GM12878 (cell line): ENCODE data around the gene HEATR1. TPM values are rescaled to one million over a fixed set of nuclear protein-coding genes. Genes with fewer than 3 reads are reported as not detected.

ENCODE experiments used
- ATAC-seq: fragments of 200-7000 bp; cut with Tn5 transposase; 3 replicates; pipeline ENCODE4 v1.9.1; 2020; ENCODE audit warnings: mild to moderate bottlenecking, moderate library complexity
- BruUV-seq: library from RNA; stranded (reverse); fragments of 400-500 nt; replicated peaks from 2 replicates; lab custom pipeline; 2021; lab: Mats Ljungman, UMichigan
- CTCF ChIA-PET: fragments of 300-600 bp; sonication (Branson Sonifier 250); formaldehyde crosslinking; extraction: SDS; loops from one replicate; lab custom pipeline; 2021; ENCODE audit warnings: inconsistent platforms; lab: Yijun Ruan, JAX
- POLR2A ChIA-PET: fragments of 350-600 bp; formaldehyde crosslinking; extraction: SDS; loops from one replicate; lab custom pipeline; 2021; ENCODE audit warnings: inconsistent platforms; lab: Charles Lee
- RAD21 ChIA-PET: fragments of 300-600 bp; sonication (Branson Sonifier 250); formaldehyde crosslinking; loops from one replicate; lab custom pipeline; 2023; ENCODE audit warnings: antibody characterized with exemption; ENCODE audit not compliant: unreplicated experiment; lab: Charles Lee
- SMC1A ChIA-PET: fragments of 300-600 bp; sonication (Branson Sonifier 250); formaldehyde crosslinking; loops from one replicate; lab custom pipeline; 2023; ENCODE audit not compliant: unreplicated experiment, uncharacterized antibody; lab: Charles Lee
- DNase-seq: peaks from one replicate; pipeline ENCODE4 v3.0.0-alpha.2; 2011; ENCODE audit warnings: low read depth, low spot score
- FAIRE-seq: peaks from 3 replicates; lab custom pipeline; 2011; peaks lifted over from hg19 to GRCh38; lab: Jason Lieb, UNC
- H2AFZ ChIP-seq: 2 replicates; pipeline ENCODE4 v1.6.0; 2011; ENCODE audit warnings: low read depth, low read length, control low read depth; ENCODE audit not compliant: control insufficient read depth
- H3K27ac ChIP-seq: 2 replicates; pipeline ENCODE4 v1.5.1; 2011; ENCODE audit warnings: control low read depth; ENCODE audit not compliant: control insufficient read depth, insufficient read depth
- H3K27me3 ChIP-seq, 2 experiments: replicated peaks in 1 of 2; 2 replicates each; pipeline versions ENCODE4 v1.6.0 to v1.6.1; 2011; ENCODE audit warnings: low read length in 1 of 2; ENCODE audit not compliant: control insufficient read depth in 2 of 2, insufficient read depth in 2 of 2
- H3K36me3 ChIP-seq, 2 experiments: 2 replicates each; pipeline ENCODE4 v1.5.1; 2011; ENCODE audit warnings: low read length in 1 of 2; ENCODE audit not compliant: control insufficient read depth in 2 of 2, insufficient read depth in 2 of 2
- H3K4me1 ChIP-seq: 2 replicates; pipeline ENCODE4 v1.6.1; 2011; ENCODE audit warnings: mild to moderate bottlenecking, low read length, moderate library complexity, mixed read lengths; ENCODE audit not compliant: control insufficient read depth, insufficient read depth
- H3K4me2 ChIP-seq: 2 replicates; pipeline ENCODE4 v1.6.0; 2011; ENCODE audit warnings: control low read depth; ENCODE audit not compliant: control insufficient read depth, insufficient read depth
- H3K4me3 ChIP-seq: fragments of 200-600 bp; sonication (generic); 2 replicates; pipeline ENCODE4 v1.5.1; 2016
- H3K79me2 ChIP-seq: 2 replicates; pipeline ENCODE4 v1.6.0; 2011; ENCODE audit warnings: low read length; ENCODE audit not compliant: control insufficient read depth, insufficient read depth
- H3K9ac ChIP-seq: 2 replicates; pipeline ENCODE4 v1.8.0; 2011; ENCODE audit warnings: low read length, control low read depth, mixed read lengths; ENCODE audit not compliant: control insufficient read depth, insufficient read depth
- H3K9me3 ChIP-seq: replicated peaks from 3 replicates; pipeline ENCODE4 v1.5.1; 2011; ENCODE audit warnings: mild to moderate bottlenecking, low read length; ENCODE audit not compliant: control insufficient read depth, insufficient read depth
- H4K20me1 ChIP-seq: 2 replicates; pipeline ENCODE4 v1.6.0; 2011; ENCODE audit not compliant: control insufficient read depth, insufficient read depth
- BRCA1 ChIP-seq: IDR thresholded peaks from 2 replicates; pipeline ENCODE4 v1.6.1; 2011; ENCODE audit warnings: low read depth, low read length, improper control_type of control experiment
- JUND ChIP-seq: IDR thresholded peaks from 2 replicates; pipeline ENCODE4 v1.6.1; 2012; ENCODE audit warnings: low read depth, mild to moderate bottlenecking, low read length, improper control_type of control experiment, moderate library complexity
- NR2C1 ChIP-seq: fragments of 450-650 bp; IDR thresholded peaks from 2 replicates; pipeline ENCODE4 v1.6.1; 2017; ENCODE audit warnings: antibody characterized with exemption, mild to moderate bottlenecking, moderate library complexity
- NRF1 ChIP-seq: conservative IDR thresholded peaks from 2 replicates; pipeline ENCODE4 v1.6.1; 2011; ENCODE audit warnings: mild to moderate bottlenecking, low read depth, low read length, improper control_type of control experiment
- POLR2A ChIP-seq: IDR thresholded peaks from 2 replicates; pipeline ENCODE4 v1.6.1; 2011; ENCODE audit warnings: low read depth, mild to moderate bottlenecking, low read length
- RAD21 ChIP-seq: IDR thresholded peaks from 2 replicates; pipeline ENCODE4 v1.6.1; 2011; ENCODE audit warnings: mild to moderate bottlenecking, low read depth, low read length, moderate library complexity; ENCODE audit not compliant: insufficient read depth
- RUNX3 ChIP-seq: IDR thresholded peaks from 2 replicates; pipeline ENCODE4 v1.6.1; 2012; ENCODE audit warnings: low read length, inconsistent platforms
- SP1 ChIP-seq: IDR thresholded peaks from one replicate; pipeline ENCODE4 v1.6.1; 2011; ENCODE audit warnings: low read depth, low read length
- SPI1 ChIP-seq: IDR thresholded peaks from 2 replicates; pipeline ENCODE4 v1.6.1; 2011; ENCODE audit warnings: low read depth, mild to moderate bottlenecking, low read length, moderate library complexity, borderline replicate concordance; ENCODE audit not compliant: insufficient read depth
- ZNF207 ChIP-seq: fragments of 450-650 bp; IDR thresholded peaks from 2 replicates; pipeline ENCODE4 v1.6.1; 2014; ENCODE audit warnings: antibody characterized with exemption, mild to moderate bottlenecking, borderline replicate concordance
- WGBS: methylation state at CpG from one replicate; pipeline ENCODE4 v1.1.6; 2016; ENCODE audit warnings: low lambda C conversion rate; ENCODE audit not compliant: insufficient replicate concordance, insufficient coverage; ENCODE audit errors: missing lambda C conversion rate; 5-methylcytosine and 5-hydroxymethylcytosine counted together
- in situ Hi-C: fragments of 300-500 bp; cut with MboI; formaldehyde crosslinking; loops from 9 replicates; pipeline ENCODE4 v1.14.3; 2018; ENCODE audit warnings: mixed read lengths
- intact Hi-C: fragments of 100-400 bp; cut with micrococcal nuclease; formaldehyde crosslinking; loops from one replicate; pipeline ENCODE4 v1.14.2; 2022; ENCODE audit not compliant: unreplicated experiment
- polyA plus RNA-seq, 11 experiments: library from polyadenylated mRNA; depleted of rRNA in 4 of 11; unstranded in 6 of 11; stranded (reverse) in 5 of 11; fragments of >200 nt; fragmentation: Nextera tagmentation in 4 of 11; fragmentation: Illumina TruSeq in 1 of 11; extraction: Ambion mirVana in 4 of 11; extraction: Trizol in 1 of 11; gene quantifications; 1 replicate in 1 of 11; 2 replicates in 10 of 11; pipeline versions ENCODE4 v1.2.1 to v1.2.3, GENCODE V29; 2011 to 2016; ENCODE audit warnings: inconsistent platforms in 2 of 11, missing spikeins in 2 of 11, low read depth in 1 of 11
- total RNA-seq, 4 experiments: library from RNA; depleted of rRNA in 3 of 4; stranded (reverse); fragments of >200 nt in 3 of 4; fragmentation: Illumina TruSeq in 1 of 4; extraction: Trizol in 1 of 4; gene quantifications; 2 replicates each; pipeline versions ENCODE4 v1.2.1 to v1.2.3, GENCODE V29; 2013 to 2021
- TF ChIP-seq, protein P1 (sequence below): fragments of 450-650 bp; formaldehyde crosslinking; IDR thresholded peaks from 2 replicates; pipeline ENCODE4 v1.4.0; 2020; ENCODE audit warnings: mild to moderate bottlenecking, moderate library complexity

Gene HEATR1
- total and polyA plus RNA-seq, 10 of the 15 experiments (the other 5 are each of a cell fraction or from before 2014, with no cell fraction given), result 8.6 to 72.3 (median 41.9) TPM

- ChIA-PET RAD21 (no interaction called here), POLR2A (no interaction called here), CTCF (no interaction called here), SMC1A (no interaction called here)
- Histone ChIP-seq H4K20me1 (no peaks in the 10 kb centered on the region), H3K27ac (no peak overlapping the region), H3K4me3 (no peak overlapping the region), H3K4me2 (no peak overlapping the region), H3K9me3 (no peaks in the 10 kb centered on the region), H3K79me2 (no peaks in the 10 kb centered on the region), H3K9ac (no peak overlapping the region), H3K4me1 (no peaks in the 10 kb centered on the region), H3K36me3 (peaks cover 12 to 35% of the 10 kb centered on the region in 2 experiments), H3K27me3 (no peaks in the 10 kb centered on the region), H2AFZ (no peak overlapping the region)
- intact Hi-C loops, result no loop called here
- BruUV-seq, result no TSS peak
- in situ Hi-C loops, result no loop called here
- TF ChIP-seq NRF1, result no peak
- TF ChIP-seq, protein P1, sequence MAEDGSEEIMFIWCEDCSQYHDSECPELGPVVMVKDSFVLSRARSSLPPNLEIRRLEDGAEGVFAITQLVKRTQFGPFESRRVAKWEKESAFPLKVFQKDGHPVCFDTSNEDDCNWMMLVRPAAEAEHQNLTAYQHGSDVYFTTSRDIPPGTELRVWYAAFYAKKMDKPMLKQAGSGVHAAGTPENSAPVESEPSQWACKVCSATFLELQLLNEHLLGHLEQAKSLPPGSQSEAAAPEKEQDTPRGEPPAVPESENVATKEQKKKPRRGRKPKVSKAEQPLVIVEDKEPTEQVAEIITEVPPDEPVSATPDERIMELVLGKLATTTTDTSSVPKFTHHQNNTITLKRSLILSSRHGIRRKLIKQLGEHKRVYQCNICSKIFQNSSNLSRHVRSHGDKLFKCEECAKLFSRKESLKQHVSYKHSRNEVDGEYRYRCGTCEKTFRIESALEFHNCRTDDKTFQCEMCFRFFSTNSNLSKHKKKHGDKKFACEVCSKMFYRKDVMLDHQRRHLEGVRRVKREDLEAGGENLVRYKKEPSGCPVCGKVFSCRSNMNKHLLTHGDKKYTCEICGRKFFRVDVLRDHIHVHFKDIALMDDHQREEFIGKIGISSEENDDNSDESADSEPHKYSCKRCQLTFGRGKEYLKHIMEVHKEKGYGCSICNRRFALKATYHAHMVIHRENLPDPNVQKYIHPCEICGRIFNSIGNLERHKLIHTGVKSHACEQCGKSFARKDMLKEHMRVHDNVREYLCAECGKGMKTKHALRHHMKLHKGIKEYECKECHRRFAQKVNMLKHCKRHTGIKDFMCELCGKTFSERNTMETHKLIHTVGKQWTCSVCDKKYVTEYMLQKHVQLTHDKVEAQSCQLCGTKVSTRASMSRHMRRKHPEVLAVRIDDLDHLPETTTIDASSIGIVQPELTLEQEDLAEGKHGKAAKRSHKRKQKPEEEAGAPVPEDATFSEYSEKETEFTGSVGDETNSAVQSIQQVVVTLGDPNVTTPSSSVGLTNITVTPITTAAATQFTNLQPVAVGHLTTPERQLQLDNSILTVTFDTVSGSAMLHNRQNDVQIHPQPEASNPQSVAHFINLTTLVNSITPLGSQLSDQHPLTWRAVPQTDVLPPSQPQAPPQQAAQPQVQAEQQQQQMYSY (CRISPR knock-in tag), result no peak
- TF ChIP-seq JUND, result no peak
- no peak for TF ChIP-seq NR2C1
- no peak for TF ChIP-seq BRCA1
- TF ChIP-seq ZNF207, result no peak
- no peak for TF ChIP-seq POLR2A
- TF ChIP-seq SP1, result no peak
- TF ChIP-seq RUNX3, result no peak
- TF ChIP-seq RAD21, result no peak
- no peak for TF ChIP-seq SPI1
- WGBS, result 98% methylated on average over 5 of the region's 5 CpGs
- no peak for DNase-seq
- no peak for ATAC-seq
- no peak for FAIRE-seq
Observed at GRCh38 chr1:236565530-236565929, 38.8 kb downstream of the HEATR1 start.
